Activated CD4-positive, alpha-beta T cell treated with anti-CD3 and anti-CD28 coated beads for 36 hours (primary cell): ENCODE results near the gene AGK. TPM values are rescaled to one million over a fixed set of nuclear protein-coding genes. Genes with fewer than 3 reads are reported as not detected.

ENCODE experiments used
- ATAC-seq: fragments of 200-7000 bp; cut with Tn5 transposase; one replicate; pipeline ENCODE4 v1.10.0; 2021; ENCODE audit warnings: mild to moderate bottlenecking, moderate library complexity
- CTCF ChIA-PET: fragments of 350-600 bp; sonication (Branson Sonifier 250); formaldehyde crosslinking; loops from one replicate; lab custom pipeline; 2021; ENCODE audit warnings: antibody characterized with exemption; lab: Charles Lee
- POLR2A ChIA-PET: fragments of 350-600 bp; sonication (Branson Sonifier 250); formaldehyde crosslinking; loops from one replicate; lab custom pipeline; 2021; ENCODE audit warnings: antibody characterized with exemption, inconsistent platforms; lab: Charles Lee
- DNase-seq: peaks from one replicate; pipeline ENCODE4 v3.0.0-alpha.2; 2020
- H3K27ac Mint-ChIP-seq: one replicate; pipeline ENCODE4 v1.8.0; 2021; ENCODE audit warnings: mixed read lengths
- H3K27me3 Mint-ChIP-seq: one replicate; pipeline ENCODE4 v1.8.0; 2021; ENCODE audit warnings: mixed read lengths
- H3K36me3 Mint-ChIP-seq: one replicate; pipeline ENCODE4 v1.8.0; 2021; ENCODE audit warnings: low read depth, mixed read lengths
- H3K4me1 Mint-ChIP-seq: one replicate; pipeline ENCODE4 v1.8.0; 2021; ENCODE audit warnings: mixed read lengths
- H3K4me3 Mint-ChIP-seq: one replicate; pipeline ENCODE4 v1.8.0; 2021; ENCODE audit warnings: mild to moderate bottlenecking, moderate library complexity, mixed read lengths
- H3K9me3 Mint-ChIP-seq: one replicate; pipeline ENCODE4 v1.8.0; 2021; ENCODE audit warnings: low read depth, mixed read lengths
- intact Hi-C, 2 experiments: fragments of 100-400 bp; cut with DNase I in 1 of 2; cut with micrococcal nuclease in 1 of 2; formaldehyde crosslinking; loops; one replicate each; pipeline versions ENCODE4 v1.14.2 to v1.15.1; 2022 to 2024; cut with DNase I, micrococcal nuclease
- total RNA-seq, 2 experiments: library from RNA; stranded (reverse); gene quantifications; one replicate each; pipeline ENCODE4 v1.2.3, GENCODE V29; 2021

Gene AGK
- total RNA-seq, 2 experiments from 2014 or later = 49.7 to 52.9 TPM

GRCh38 chr7:141697211-141697871 is 146.1 kb downstream of the AGK start:
- Mint-ChIP-seq H3K9me3 (no peaks in the 10 kb centered on the region), H3K27ac (no peak overlapping the region), H3K4me1 (peaks cover 56% of the 10 kb centered on the region), H3K4me3 (no peak overlapping the region), H3K36me3 (peaks cover 4% of the 10 kb centered on the region), H3K27me3 (no peaks in the 10 kb centered on the region)
- no peak for ATAC-seq
- intact Hi-C loops = no loop called here
- POLR2A ChIA-PET = interaction anchor here (0.8 kb wide), 1 partner anchor 43 kb away, joined by 3 read pairs; no protein-coding TSS in a partner anchor
- no peak for DNase-seq
- CTCF ChIA-PET = no interaction called here

DNA sequence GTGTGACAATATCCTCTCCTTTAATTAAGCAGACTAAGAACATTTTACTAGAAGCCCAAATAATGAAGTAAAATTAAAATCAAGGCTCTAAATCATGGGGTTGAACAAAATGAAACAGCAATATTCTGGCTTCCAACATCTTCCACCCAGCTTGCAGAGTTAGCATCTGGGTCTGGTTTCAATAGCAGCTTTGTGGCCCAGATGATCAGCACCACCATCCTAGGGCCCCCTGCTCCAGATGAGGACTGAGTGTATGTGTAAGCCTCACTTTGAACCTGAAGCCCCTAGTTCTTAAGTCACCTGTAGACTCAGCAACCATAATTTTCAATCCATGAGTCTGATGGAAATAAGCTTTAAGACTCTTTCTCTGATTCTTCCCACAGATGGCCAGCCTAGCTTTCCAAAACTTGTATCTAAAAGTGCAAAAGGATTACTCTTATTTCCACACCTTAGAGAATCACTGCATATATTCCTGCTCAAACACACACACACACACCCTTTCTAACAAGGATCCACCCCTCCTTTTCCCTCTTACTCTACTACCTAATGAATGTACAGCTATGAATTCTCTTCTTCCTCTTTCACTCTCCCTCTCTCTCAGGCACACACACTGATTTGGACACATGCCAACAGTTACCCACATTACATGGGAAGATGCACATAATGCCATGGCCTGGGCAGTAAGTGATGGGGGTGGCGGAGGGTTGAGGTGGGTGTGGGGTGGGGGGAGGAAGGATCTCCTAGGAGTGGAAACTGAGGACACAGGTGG is 147.2 kb downstream of the AGK start:
- POLR2A ChIA-PET = interaction anchor here (0.6 to 0.8 kb wide), 3 partner anchors 10 to 49 kb away, joined by 3 to 4 read pairs (median 4); partner anchors contain the start of gene WEE2
- Mint-ChIP-seq H3K9me3 (no peaks in the 10 kb centered on the region), H3K36me3 (peaks cover 4% of the 10 kb centered on the region), H3K4me1 (peaks cover 55% of the 10 kb centered on the region), H3K27ac (no peak overlapping the region), H3K4me3 (no peak overlapping the region), H3K27me3 (no peaks in the 10 kb centered on the region)
- DNase-seq (no peak), ATAC-seq (no peak)
- intact Hi-C loops = no loop called here
- CTCF ChIA-PET = interaction anchor here (0.7 kb wide), 1 partner anchor 55 kb away, joined by 4 read pairs; no protein-coding TSS in a partner anchor

DNA sequence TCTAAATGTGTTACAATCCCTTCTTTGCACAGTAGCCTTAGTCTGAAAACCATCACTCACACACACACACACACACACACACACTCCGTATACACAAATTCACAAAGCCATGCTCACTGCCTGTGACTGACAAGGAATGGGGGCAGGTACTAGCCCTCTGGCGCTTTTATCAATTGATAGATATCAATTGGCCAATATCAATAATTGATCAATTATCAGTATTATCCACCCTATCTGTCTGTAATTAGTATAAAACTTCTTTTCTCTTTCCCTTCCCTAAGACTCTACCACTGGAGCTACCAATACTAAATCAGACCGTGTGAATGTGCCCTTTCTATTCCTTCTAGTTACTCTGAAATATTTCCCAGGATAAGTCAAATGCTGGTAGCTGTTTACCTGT is 148.7 kb downstream of the AGK start:
- ChIA-PET POLR2A (no interaction called here), CTCF (interaction anchor here (0.5 kb wide), 1 partner anchor 332 kb away, joined by 3 read pairs; no protein-coding TSS in a partner anchor)
- H3K9me3 Mint-ChIP-seq = no peaks in the 10 kb centered on the region
- H3K27ac Mint-ChIP-seq = no peak overlapping the region
- H3K36me3 Mint-ChIP-seq = no peaks in the 10 kb centered on the region
- DNase-seq = no peak
- ATAC-seq = no peak
- peaks cover 50% of the 10 kb centered on the region for H3K4me1 Mint-ChIP-seq
- peak overlapping the region; percentile 77 for H3K4me3 Mint-ChIP-seq
- no peaks in the 10 kb centered on the region for H3K27me3 Mint-ChIP-seq
- intact Hi-C loops = no loop called here

GRCh38 chr7:141700296-141700847 is 149.2 kb downstream of the AGK start:
- POLR2A ChIA-PET = no interaction called here
- CTCF ChIA-PET = interaction anchor here (0.5 to 4.3 kb wide), 5 partner anchors 9 to 927 kb away, joined by 3 to 34 read pairs (median 4); partner anchors contain the start of gene SSBP1

DNA sequence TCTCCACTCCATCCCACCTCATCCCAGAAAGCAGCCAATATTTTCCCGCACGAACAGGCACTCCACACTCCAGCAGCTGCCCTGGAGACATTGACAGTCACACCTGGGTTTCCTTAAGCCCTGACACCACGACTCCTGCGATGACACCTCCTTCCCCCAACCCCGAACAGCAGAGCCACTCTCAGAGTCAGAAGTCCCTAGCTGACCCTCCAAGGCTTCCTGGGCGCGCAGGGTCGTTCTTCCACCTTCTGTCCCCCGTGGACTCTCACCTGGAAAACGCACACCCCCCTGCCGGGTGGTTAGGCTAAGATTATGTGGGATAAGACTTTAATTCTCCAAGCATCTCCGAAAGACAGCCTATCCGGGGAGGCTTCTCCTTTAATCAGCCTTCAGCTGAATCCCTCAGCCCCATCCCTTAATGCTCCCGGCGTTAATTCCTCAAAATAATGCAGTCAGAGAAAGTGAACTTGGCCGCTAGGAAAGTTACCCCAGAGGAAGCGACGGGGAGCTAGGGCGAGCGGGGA is 149.7 kb downstream of the AGK start:
- H3K9me3 Mint-ChIP-seq = no peaks in the 10 kb centered on the region

More at GRCh38 chr7:141700296-141700847, 149.2 kb downstream of the AGK start:
- DNase-seq = no peak
- Mint-ChIP-seq H3K27me3 (no peaks in the 10 kb centered on the region), H3K4me3 (peak overlapping the region; percentile 77), H3K27ac (peak overlapping the region; percentile 74), H3K4me1 (peaks cover 50% of the 10 kb centered on the region), H3K9me3 (no peaks in the 10 kb centered on the region), H3K36me3 (no peaks in the 10 kb centered on the region)
- ATAC-seq = no peak
- intact Hi-C loops = no loop called here

DNA sequence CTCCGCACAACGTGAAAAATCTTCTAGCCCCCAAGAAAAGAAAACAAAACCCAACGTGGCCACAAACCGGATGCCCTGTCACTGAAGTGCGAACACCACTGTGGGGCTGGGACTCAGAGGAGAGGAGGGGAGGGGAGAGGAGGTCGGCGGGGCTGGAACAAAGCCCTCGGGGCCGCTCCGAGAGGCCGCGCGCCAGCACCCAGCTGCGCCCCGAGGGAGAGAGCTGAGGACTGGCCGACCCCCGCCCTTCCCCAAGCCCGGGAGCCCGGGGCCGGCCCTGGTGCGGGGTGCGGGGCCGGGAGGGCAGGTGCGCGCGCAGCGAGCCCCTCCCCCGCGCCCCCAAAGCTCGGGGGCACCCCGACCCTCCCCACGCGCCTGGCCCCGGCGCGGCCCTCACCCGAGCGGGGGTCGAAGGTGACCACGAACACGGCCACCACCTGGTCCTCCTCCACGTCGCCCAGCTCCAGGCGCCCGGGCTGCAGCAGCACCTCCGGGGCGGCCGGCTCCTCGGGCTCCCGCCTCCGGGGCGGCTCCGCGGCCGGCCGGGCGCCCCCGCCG is 150.4 kb downstream of the AGK start:
- CTCF ChIA-PET = interaction anchor here (0.9 to 4.3 kb wide), 3 partner anchors 17 to 154 kb away, joined by 3 to 34 read pairs (median 4); partner anchors contain the start of gene SSBP1
- intact Hi-C loops = loop anchor here (1.0 kb wide), 3 partner anchors 37 to 150 kb away; partner anchors contain the start of genes SSBP1 (in 2 of the 2) and AGK (in 1 of the 2)
- Mint-ChIP-seq H3K4me1 (peaks cover 47% of the 10 kb centered on the region), H3K4me3 (peak overlapping the region; percentile 77), H3K27me3 (no peaks in the 10 kb centered on the region), H3K27ac (peak overlapping the region; percentile 56), H3K9me3 (no peaks in the 10 kb centered on the region), H3K36me3 (no peaks in the 10 kb centered on the region)
- POLR2A ChIA-PET = interaction anchor here (0.6 kb wide), 1 partner anchor 1969 kb away, joined by 5 read pairs; no protein-coding TSS in a partner anchor
- ATAC-seq (peak; percentile 84), DNase-seq (peak; percentile 82)

More for the DNA sequence above, 149.7 kb downstream of the AGK start:
- ChIA-PET POLR2A (interaction anchor here (0.6 kb wide), 1 partner anchor 1969 kb away, joined by 5 read pairs; no protein-coding TSS in a partner anchor), CTCF (interaction anchor here (0.5 to 4.3 kb wide), 6 partner anchors 10 to 928 kb away, joined by 3 to 34 read pairs (median 4); partner anchors contain the start of gene SSBP1)
- H3K36me3 Mint-ChIP-seq = no peaks in the 10 kb centered on the region
- peak overlapping the region; percentile 74 for H3K27ac Mint-ChIP-seq
- H3K4me3 Mint-ChIP-seq = peak overlapping the region; percentile 77
- peaks cover 50% of the 10 kb centered on the region for H3K4me1 Mint-ChIP-seq
- H3K27me3 Mint-ChIP-seq = no peaks in the 10 kb centered on the region
- ATAC-seq (no peak), DNase-seq (peak; percentile 33)
- intact Hi-C loops = loop anchor here (1.0 kb wide), 2 partner anchors 37 to 150 kb away; partner anchors contain the start of genes AGK (in 1 of the 2) and SSBP1 (in 1 of the 2)

GRCh38 chr7:141702047-141702567 is 150.9 kb downstream of the AGK start, which contains the start of gene DENND11:
Gene DENND11, minus strand, starts transcription at chr7:141702166. Its CDS starts 13 bp downstream, at chr7:141702153.
- ATAC-seq = peak; percentile 79
- H3K36me3 Mint-ChIP-seq = no peaks in the 10 kb centered on the region
- ChIA-PET CTCF (interaction anchor here (1.0 to 4.3 kb wide), 5 partner anchors 11 to 52 kb away, joined by 3 to 34 read pairs (median 4); partner anchors contain the start of gene SSBP1), POLR2A (no interaction called here)
- no peaks in the 10 kb centered on the region for H3K9me3 Mint-ChIP-seq
- no peaks in the 10 kb centered on the region for H3K27me3 Mint-ChIP-seq
- peak within 1 kb of the TSS; percentile 74 for H3K27ac Mint-ChIP-seq
- H3K4me1 Mint-ChIP-seq = peaks cover 42% of the 10 kb centered on the region
- DNase-seq = peak; percentile 80
- peak within 1 kb of the TSS; percentile 77 for H3K4me3 Mint-ChIP-seq
- intact Hi-C loops = loop anchor here in 1 of 2 experiments (1.0 kb wide), 2 partner anchors 36 to 48 kb away; partner anchors contain the start of gene SSBP1

GRCh38 chr7:141702892-141703291 is 151.7 kb downstream of the AGK start:
- ChIA-PET CTCF (interaction anchor here (0.6 to 4.3 kb wide), 6 partner anchors 10 to 54 kb away, joined by 3 to 34 read pairs (median 4); partner anchors contain the start of gene SSBP1), POLR2A (no interaction called here)
- DNase-seq (no peak), ATAC-seq (no peak)
- intact Hi-C loops = loop anchor here in 1 of 2 experiments (1.0 kb wide), 2 partner anchors 35 to 49 kb away; partner anchors contain the start of gene SSBP1
- Mint-ChIP-seq H3K9me3 (no peaks in the 10 kb centered on the region), H3K4me3 (peak overlapping the region; percentile 67), H3K27ac (no peak overlapping the region), H3K27me3 (no peaks in the 10 kb centered on the region), H3K4me1 (peaks cover 34% of the 10 kb centered on the region), H3K36me3 (no peaks in the 10 kb centered on the region)

DNA sequence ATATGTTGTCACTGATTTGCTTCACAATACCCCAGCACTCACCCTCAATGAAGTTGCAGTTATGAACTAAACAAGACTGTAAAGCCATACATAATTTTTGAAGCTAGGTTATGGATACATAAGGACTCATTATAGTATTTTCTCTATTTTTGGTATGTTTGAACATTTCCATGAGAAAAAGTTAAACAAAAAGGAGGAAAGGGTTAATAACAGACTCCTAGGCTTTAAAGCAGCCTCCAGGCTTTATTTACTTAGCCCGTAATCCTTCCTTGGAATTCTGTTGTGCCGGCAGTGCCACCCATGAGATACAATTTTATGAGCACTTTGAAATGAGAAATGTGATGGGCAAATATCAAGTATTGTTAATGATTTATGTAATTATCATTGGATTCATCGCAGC is 152.9 kb downstream of the AGK start:
- Mint-ChIP-seq H3K9me3 (no peaks in the 10 kb centered on the region), H3K27me3 (no peaks in the 10 kb centered on the region), H3K4me3 (no peak overlapping the region), H3K4me1 (peaks cover 22% of the 10 kb centered on the region), H3K36me3 (no peaks in the 10 kb centered on the region), H3K27ac (no peak overlapping the region)
- DNase-seq (no peak), ATAC-seq (no peak)
- ChIA-PET CTCF (interaction anchor here (4.3 kb wide), 1 partner anchor 34 kb away, joined by 34 read pairs; the partner anchor contains the start of gene SSBP1), POLR2A (no interaction called here)
- intact Hi-C loops = no loop called here

- Mint-ChIP-seq H3K36me3 (no peaks in the 10 kb centered on the region), H3K4me3 (no peak overlapping the region), H3K9me3 (no peaks in the 10 kb centered on the region), H3K27me3 (no peaks in the 10 kb centered on the region), H3K27ac (no peak overlapping the region), H3K4me1 (peaks cover 17% of the 10 kb centered on the region)
- intact Hi-C loops = no loop called here
- ATAC-seq (no peak), DNase-seq (no peak)
- ChIA-PET CTCF (interaction anchor here (1.4 kb wide), 1 partner anchor 13 kb away, joined by 3 read pairs; no protein-coding TSS in a partner anchor), POLR2A (no interaction called here)
Observed at GRCh38 chr7:141704741-141705140, 153.5 kb downstream of the AGK start.
